Measurements from ENCODE around the gene TPRX1.

GRCh38 chr19:47781590-47782262 lies 22.6 kb downstream of the TPRX1 start:
- peak in 1 of 2 donors; percentile 79 for TF ChIP-seq POLR2AphosphoS5 (IDR thresholded peaks at IDR 0.05)
- no peak for TF ChIP-seq CTCF (IDR thresholded peaks at IDR 0.05)
- no peak for TF ChIP-seq POLR2A (IDR thresholded peaks at IDR 0.05; ENCODE audit: low read depth)
- no peak for TF ChIP-seq EP300 (IDR thresholded peaks at IDR 0.05)

All from esophagus muscularis mucosa (tissue), 4 donors.